CD4-positive, alpha-beta T cell (primary cell): ENCODE results near the gene ARL5C. TPM values are rescaled to one million over a fixed set of nuclear protein-coding genes. Genes with fewer than 3 reads are reported as not detected.

ENCODE experiments used
- ATAC-seq: fragments of 200-7000 bp; cut with Tn5 transposase; one replicate; pipeline ENCODE4 v1.10.0; 2022; ENCODE audit warnings: mild to moderate bottlenecking; ENCODE audit not compliant: poor library complexity
- CTCF ChIA-PET: fragments of 350-600 bp; sonication (Branson Sonifier 250); formaldehyde crosslinking; loops from one replicate; lab custom pipeline; 2021; ENCODE audit warnings: antibody characterized with exemption, inconsistent platforms; lab: Charles Lee
- POLR2A ChIA-PET: fragments of 350-600 bp; sonication (Branson Sonifier 250); formaldehyde crosslinking; loops from one replicate; lab custom pipeline; 2021; ENCODE audit warnings: antibody characterized with exemption, inconsistent platforms; lab: Charles Lee
- DNase-seq, 14 experiments: peaks; one replicate each; pipeline ENCODE4 v3.0.0-alpha.2; 2013 to 2020; ENCODE audit warnings: mixed read lengths in 2 of 14
- H3K27ac ChIP-seq, 2 donors: one replicate each; pipeline versions ENCODE4 v1.5.1 to v1.7.0; 2013; ENCODE audit warnings: low read length in 2 of 2, low read depth in 1 of 2, mild to moderate bottlenecking in 1 of 2
- H3K27me3 ChIP-seq, 2 experiments: 1 replicate in 1 of 2; 2 replicates in 1 of 2; pipeline versions ENCODE4 v1.6.1 to v1.7.0; 2013; ENCODE audit warnings: low read length in 2 of 2, control low read depth in 1 of 2, mild to moderate bottlenecking in 1 of 2, moderate library complexity in 1 of 2; ENCODE audit not compliant: insufficient read depth in 2 of 2, control insufficient read depth in 1 of 2
- H3K36me3 ChIP-seq: one replicate; pipeline ENCODE4 v1.6.1; 2013; ENCODE audit warnings: low read length, control low read depth; ENCODE audit not compliant: insufficient read depth
- H3K4me1 ChIP-seq: one replicate; pipeline ENCODE4 v1.6.1; 2013; ENCODE audit warnings: low read length, control low read depth; ENCODE audit not compliant: insufficient read depth
- H3K4me3 ChIP-seq: one replicate; pipeline ENCODE4 v1.5.1; 2013; ENCODE audit warnings: mild to moderate bottlenecking, low read length, moderate library complexity
- H3K9me3 ChIP-seq, 2 experiments: 1 replicate in 1 of 2; 2 replicates in 1 of 2; pipeline versions ENCODE4 v1.6.1 to v1.7.0; 2013; ENCODE audit warnings: low read length in 2 of 2, mild to moderate bottlenecking in 2 of 2, control low read depth in 1 of 2, moderate library complexity in 1 of 2; ENCODE audit not compliant: control insufficient read depth in 1 of 2, insufficient read depth in 1 of 2
- H3K27ac Mint-ChIP-seq: one replicate; pipeline ENCODE4 v1.8.0; 2020; ENCODE audit warnings: mixed read lengths
- H3K27me3 Mint-ChIP-seq: one replicate; pipeline ENCODE4 v1.8.0; 2021; ENCODE audit warnings: mixed read lengths
- H3K36me3 Mint-ChIP-seq: one replicate; pipeline ENCODE4 v1.8.0; 2021; ENCODE audit warnings: low read depth, mixed read lengths
- H3K4me1 Mint-ChIP-seq: one replicate; pipeline ENCODE4 v1.8.0; 2021; ENCODE audit warnings: low read depth, mixed read lengths
- H3K4me3 Mint-ChIP-seq: one replicate; pipeline ENCODE4 v1.8.0; 2020; ENCODE audit warnings: mild to moderate bottlenecking, mixed read lengths
- H3K9me3 Mint-ChIP-seq: one replicate; pipeline ENCODE4 v1.8.0; 2020; ENCODE audit warnings: mixed read lengths
- intact Hi-C, 2 experiments: fragments of 100-400 bp; cut with DNase I in 1 of 2; cut with micrococcal nuclease in 1 of 2; formaldehyde crosslinking; loops; one replicate each; pipeline versions ENCODE4 v1.15.1 to v1.9.0; 2023 to 2025; cut with DNase I, micrococcal nuclease
- total RNA-seq, 174 experiments: library from RNA in 2 of 174; stranded (reverse) in 2 of 174; gene quantifications; one replicate each; pipeline ENCODE4 v1.2.3 and lab custom pipeline; 2021 to 2026
- TF ChIP-seq, protein P1 (sequence below): fragments of 200-600 bp; IDR thresholded peaks from one replicate; pipeline ENCODE4 v1.8.0; 2022; ENCODE audit warnings: antibody characterized with exemption, mild to moderate bottlenecking

ARL5C gene
- total RNA-seq, 2 experiments from 2014 or later = not detected

DNA sequence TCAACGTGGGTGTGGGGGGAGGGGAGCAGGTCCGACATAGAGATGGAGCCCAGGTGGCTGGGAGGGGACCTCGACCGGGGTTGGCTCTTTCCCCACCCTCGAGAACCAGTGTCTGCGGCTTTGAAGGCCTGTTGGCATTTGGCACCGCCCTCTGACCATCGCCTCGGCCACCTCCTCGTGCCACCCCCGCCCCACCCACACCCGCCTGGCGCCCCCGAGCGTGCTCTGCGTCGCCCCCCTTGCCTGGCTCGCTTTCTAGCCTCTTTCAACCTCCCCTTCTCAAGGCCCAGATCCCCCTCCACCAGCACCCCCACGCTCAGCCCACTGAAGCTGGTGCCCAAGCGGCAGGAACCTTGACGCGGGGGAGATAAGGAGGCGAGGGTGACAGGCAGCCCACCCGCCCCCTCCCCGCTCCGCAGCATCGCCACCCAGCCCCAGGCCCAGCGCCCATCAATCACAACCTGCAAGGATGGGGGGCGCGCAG is 30.9 kb upstream of the ARL5C start:
- H3K4me3 ChIP-seq = peak overlapping the region; percentile 90
- intact Hi-C loops = no loop called here
- H3K27ac ChIP-seq = no peak overlapping the region
- CTCF ChIA-PET = interaction anchor here (0.8 kb wide), 1 partner anchor 22 kb away, joined by 3 read pairs; no protein-coding TSS in a partner anchor
- H3K27me3 Mint-ChIP-seq = no peaks in the 10 kb centered on the region
- peaks cover 30% of the 10 kb centered on the region for H3K36me3 Mint-ChIP-seq
- TF ChIP-seq, protein P1, sequence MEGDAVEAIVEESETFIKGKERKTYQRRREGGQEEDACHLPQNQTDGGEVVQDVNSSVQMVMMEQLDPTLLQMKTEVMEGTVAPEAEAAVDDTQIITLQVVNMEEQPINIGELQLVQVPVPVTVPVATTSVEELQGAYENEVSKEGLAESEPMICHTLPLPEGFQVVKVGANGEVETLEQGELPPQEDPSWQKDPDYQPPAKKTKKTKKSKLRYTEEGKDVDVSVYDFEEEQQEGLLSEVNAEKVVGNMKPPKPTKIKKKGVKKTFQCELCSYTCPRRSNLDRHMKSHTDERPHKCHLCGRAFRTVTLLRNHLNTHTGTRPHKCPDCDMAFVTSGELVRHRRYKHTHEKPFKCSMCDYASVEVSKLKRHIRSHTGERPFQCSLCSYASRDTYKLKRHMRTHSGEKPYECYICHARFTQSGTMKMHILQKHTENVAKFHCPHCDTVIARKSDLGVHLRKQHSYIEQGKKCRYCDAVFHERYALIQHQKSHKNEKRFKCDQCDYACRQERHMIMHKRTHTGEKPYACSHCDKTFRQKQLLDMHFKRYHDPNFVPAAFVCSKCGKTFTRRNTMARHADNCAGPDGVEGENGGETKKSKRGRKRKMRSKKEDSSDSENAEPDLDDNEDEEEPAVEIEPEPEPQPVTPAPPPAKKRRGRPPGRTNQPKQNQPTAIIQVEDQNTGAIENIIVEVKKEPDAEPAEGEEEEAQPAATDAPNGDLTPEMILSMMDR = no peak
- H3K4me1 ChIP-seq = peaks cover 74% of the 10 kb centered on the region
- H3K27ac Mint-ChIP-seq = no peak overlapping the region
- H3K4me1 Mint-ChIP-seq = peaks cover 61% of the 10 kb centered on the region
- DNase-seq = peak in 2 of 14 experiments; percentile 17 to 56
- no peaks in the 10 kb centered on the region for H3K27me3 ChIP-seq
- peak overlapping the region; percentile 80 for H3K4me3 Mint-ChIP-seq
- no peak for ATAC-seq
- no peaks in the 10 kb centered on the region for H3K9me3 Mint-ChIP-seq
- POLR2A ChIA-PET = interaction anchor here (0.6 to 1.0 kb wide), 3 partner anchors 22 to 343 kb away, joined by 3 to 4 read pairs (median 3); partner anchors contain the start of gene RPL23
- H3K9me3 ChIP-seq = no peaks in the 10 kb centered on the region
- H3K36me3 ChIP-seq = peaks cover 26% of the 10 kb centered on the region

DNA sequence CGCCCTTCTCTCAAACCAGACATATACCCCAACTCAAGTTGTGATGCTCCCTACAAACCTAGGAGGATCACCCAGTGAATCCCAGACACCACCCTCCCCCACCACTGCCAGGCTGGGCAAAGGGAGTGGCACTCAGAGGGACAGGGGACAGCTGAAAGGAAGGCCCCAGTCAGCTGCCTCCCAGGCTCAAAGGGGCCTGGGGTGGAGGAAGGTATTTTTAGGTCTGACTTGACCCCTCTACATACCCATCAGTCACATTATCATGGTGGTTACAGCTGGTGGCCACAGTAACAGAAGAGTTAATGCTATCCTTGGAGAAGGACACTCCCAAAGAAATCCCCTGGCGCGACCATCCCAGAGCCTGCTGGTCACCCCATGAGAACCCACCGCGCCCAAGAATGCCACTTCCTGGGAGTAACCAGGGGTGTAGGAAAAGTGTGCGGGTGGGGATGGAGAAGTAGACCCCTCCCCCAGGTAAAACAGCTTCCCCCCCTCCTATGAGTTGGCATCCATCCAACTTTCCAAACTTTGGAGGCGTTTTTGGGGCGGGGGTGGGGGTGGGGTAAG is 30.4 kb upstream of the ARL5C start:
- peak overlapping the region; percentile 90 for H3K4me3 ChIP-seq
- H3K9me3 ChIP-seq = no peaks in the 10 kb centered on the region
- intact Hi-C loops = no loop called here
- CTCF ChIA-PET = interaction anchor here (0.8 kb wide), 1 partner anchor 22 kb away, joined by 3 read pairs; no protein-coding TSS in a partner anchor
- Mint-ChIP-seq H3K27ac (peak overlapping the region; percentile 45), H3K4me1 (peaks cover 57% of the 10 kb centered on the region), H3K36me3 (peaks cover 26% of the 10 kb centered on the region), H3K4me3 (peak overlapping the region; percentile 84), H3K9me3 (no peaks in the 10 kb centered on the region), H3K27me3 (no peaks in the 10 kb centered on the region)
- H3K27ac ChIP-seq = peak overlapping the region in 1 of 2 donors; percentile 50
- H3K27me3 ChIP-seq = no peaks in the 10 kb centered on the region
- peaks cover 69% of the 10 kb centered on the region for H3K4me1 ChIP-seq
- POLR2A ChIA-PET = interaction anchor here (0.6 to 1.0 kb wide), 3 partner anchors 21 to 42 kb away, joined by 3 to 4 read pairs (median 3); no protein-coding TSS in a partner anchor
- peaks cover 26% of the 10 kb centered on the region for H3K36me3 ChIP-seq
- TF ChIP-seq, protein P1 = no peak
- no peak for DNase-seq
- no peak for ATAC-seq

DNA sequence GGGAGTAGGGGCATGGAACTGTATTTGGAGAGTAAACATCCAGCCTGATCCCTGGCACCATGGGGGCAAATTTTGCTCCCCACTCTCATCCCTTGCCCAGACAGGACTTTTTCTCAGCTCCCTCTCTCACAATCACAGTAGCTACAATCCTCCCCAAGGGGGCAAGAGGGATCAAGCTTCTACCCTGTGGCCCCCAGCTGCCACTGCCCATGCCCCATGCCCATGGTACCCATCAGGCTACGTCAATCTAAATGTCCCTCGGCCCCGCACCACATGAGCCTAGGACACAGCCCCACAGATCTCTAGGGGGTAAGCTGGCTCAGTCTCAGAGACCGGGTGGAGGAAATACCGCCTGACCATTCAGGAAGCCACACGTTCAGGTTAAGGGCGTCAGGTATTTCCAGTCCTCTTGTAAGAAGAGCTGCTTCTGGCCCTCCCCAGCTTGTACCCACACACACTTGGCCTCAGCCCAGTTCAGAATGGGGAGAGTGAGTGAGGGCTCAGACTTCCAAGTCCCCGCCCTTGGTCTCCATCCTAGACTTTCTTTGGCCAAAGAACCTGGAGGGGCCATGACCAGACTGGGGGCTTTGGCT is 29.7 kb upstream of the ARL5C start:
- H3K4me3 Mint-ChIP-seq = peak overlapping the region; percentile 84
- H3K4me1 Mint-ChIP-seq = peaks cover 51% of the 10 kb centered on the region
- POLR2A ChIA-PET = interaction anchor here (0.9 to 1.0 kb wide), 3 partner anchors 10 to 43 kb away, joined by 3 to 4 read pairs (median 3); no protein-coding TSS in a partner anchor
- H3K36me3 Mint-ChIP-seq = peaks cover 20% of the 10 kb centered on the region
- H3K27me3 Mint-ChIP-seq = no peaks in the 10 kb centered on the region
- peak in 4 of 14 experiments; percentile 16 to 63 (median 44) for DNase-seq
- H3K4me1 ChIP-seq = peaks cover 62% of the 10 kb centered on the region
- no peaks in the 10 kb centered on the region for H3K9me3 ChIP-seq
- TF ChIP-seq, protein P1 = no peak
- ATAC-seq = no peak
- peaks cover 24% of the 10 kb centered on the region for H3K36me3 ChIP-seq
- intact Hi-C loops = no loop called here
- CTCF ChIA-PET = no interaction called here
- peak overlapping the region; percentile 45 for H3K27ac Mint-ChIP-seq
- H3K27me3 ChIP-seq = no peaks in the 10 kb centered on the region
- H3K9me3 Mint-ChIP-seq = no peaks in the 10 kb centered on the region
- peak overlapping the region in 1 of 2 donors; percentile 50 for H3K27ac ChIP-seq
- H3K4me3 ChIP-seq = peak overlapping the region; percentile 90
